NCI-H524 (cell line): ENCODE measurements around the gene UBAP1.
"Not testable (repeated sequence)": the region's sequence is repeated elsewhere in the genome, so short reads cannot be mapped to it uniquely, and the experiment has no call there.

ENCODE experiments used
- DNase-seq, 2 experiments: peaks; one replicate each; lab custom pipeline; 2025; lab: John Stamatoyannopoulos, UW

UBAP1 gene

DNA sequence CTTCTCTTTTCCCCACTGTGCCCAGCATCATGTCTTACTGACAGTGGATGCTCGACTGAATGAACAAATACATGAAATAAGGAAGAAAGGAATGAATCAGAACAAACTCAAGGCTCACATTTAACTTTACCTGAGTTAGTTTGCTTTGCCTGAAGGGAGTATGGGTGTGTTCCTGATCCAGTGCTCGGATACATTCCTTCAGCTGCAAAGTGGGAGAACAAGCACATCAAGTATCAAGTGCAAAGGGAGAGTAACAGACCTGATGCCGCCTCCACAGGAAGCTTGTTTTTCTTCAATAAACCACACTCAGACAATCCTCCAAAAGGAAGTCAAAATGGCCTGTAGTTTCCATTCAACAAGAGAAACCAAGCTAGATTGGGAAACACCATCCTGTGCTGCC, 84.1 kb downstream of the UBAP1 start:
- DNase-seq = no peak

DNA sequence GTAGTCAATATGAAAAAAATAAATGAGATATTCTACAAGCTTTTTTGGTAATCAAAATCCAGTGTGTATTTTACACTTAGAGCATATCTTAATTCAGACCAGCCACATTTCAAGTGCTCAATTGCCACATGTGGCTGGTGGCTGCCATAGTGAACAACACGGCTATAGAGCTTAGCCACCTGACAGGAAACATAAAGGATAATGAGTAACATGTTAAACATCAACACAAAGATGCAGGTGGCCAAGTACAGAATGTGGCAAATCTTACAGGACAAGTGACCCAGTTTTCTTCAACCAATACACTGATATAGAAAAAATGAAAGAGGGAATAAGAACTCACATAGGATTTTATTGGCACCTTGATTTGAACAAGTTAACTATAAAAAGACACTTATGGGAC, 88.8 kb downstream of the UBAP1 start:
- no peak for DNase-seq

DNA sequence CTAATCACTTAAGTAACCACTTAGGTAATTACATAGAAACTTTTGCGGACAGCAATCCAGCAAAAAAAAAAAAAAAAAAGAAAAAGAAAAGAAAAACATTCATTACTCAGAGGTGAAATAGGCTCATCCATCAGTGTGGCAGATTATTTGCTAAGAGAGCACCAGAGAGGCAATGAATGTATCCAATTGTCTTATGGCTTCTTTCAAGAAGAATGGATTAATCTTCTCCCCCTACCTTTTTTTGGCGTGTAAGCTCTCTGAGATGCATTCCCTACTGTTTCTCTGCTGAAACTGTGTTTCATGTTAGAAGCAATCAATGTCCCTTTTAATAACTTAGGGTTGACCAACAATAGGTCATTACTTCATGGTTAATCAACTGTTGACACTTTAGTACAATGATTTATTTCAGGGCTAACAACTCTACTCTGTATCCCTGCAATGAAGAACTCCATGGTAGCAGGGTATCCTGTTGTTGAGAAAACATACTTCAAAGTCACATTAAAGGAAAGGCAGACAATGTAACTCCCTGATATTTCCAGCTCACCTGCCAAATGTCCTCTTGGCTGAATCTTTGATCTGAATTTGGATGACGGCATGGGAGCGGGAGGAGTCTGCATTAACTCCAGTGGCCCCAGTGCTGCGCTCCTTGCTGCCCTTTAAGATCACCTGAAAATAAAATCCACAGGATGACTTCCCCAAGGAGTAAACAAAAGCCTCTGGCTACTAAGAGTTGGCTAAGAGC, 92.6 kb downstream of the UBAP1 start:
- no peak for DNase-seq

DNA sequence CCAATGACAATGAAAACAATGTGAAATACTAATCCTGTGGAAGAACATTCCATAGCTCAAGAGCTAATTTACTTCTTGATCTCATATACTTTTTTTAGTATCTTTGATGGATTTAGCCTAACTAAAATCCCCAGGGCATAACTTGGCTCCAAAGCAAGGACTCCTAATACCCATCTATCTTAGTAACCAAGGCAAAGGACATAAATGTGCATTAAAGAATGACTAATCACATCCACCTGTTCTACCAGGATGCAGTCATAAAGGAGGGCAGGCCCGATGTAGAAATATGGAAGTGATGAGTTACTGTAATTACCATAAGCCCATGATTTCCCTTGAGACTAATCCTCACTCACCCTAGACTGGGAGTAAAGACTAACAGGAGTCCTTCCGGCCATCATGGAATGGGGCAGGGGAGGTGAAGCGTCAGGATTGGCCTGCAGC, 93.3 kb downstream of the UBAP1 start:
- peak in 1 of 2 experiments; percentile 65 for DNase-seq

DNA sequence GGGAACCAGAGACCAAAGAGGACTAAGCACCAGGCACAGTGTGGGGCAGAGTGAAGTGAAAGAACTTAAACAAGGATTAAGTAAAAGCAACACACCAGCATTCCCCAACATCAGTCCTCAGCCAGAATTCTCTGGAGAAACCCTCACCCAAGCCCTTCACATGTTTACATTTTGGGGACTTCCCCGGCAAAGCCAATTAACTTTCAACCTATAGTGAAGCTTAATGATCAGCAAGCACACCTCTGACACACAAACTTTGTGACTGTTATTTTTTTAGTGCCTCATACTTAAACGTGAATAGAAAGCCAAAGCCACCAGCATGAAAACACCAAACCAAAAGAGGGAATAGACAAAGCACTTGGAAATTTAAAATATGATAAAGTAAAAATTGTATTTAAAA, 94.7 kb downstream of the UBAP1 start:
- not testable (repeated sequence) for DNase-seq

DNA sequence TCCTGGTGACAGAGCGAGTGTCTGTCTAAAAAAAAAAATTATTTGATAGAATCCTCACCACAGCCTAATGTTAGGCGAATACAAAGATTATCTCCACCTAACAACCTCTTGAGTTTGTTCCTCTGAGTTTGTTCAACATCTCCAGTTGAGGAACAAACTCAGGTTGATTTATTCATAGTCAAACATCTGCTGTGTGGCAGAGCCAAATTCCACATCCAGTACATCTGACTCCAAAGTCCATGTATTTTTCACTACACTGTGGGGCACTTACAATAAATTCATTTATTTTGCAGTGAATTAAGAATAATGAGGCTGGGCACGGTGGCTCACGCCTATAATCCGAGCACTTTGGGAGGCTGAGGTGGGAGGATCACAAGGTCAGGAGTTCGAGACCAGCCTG, 97.0 kb downstream of the UBAP1 start:
- DNase-seq = no peak

DNA sequence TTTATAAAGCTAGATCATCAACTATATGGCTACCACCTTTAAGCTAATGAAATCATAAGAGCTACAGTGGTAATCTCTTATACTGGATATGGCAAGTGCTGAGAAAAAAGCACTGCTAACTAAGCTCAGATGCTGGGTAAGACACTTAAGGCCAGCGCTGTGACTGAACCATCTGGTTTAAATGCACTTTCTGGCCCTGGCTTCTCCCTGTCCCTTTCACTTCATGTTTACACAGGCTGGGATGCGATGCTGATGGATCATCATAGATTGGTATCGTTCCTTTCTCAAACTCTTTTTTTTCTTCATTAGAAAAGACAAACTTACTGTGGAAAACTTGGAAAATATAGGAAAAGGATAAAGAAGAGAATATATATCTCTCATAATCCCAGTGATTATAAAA, 97.9 kb downstream of the UBAP1 start:
- DNase-seq = peak; percentile 25 to 73

DNA sequence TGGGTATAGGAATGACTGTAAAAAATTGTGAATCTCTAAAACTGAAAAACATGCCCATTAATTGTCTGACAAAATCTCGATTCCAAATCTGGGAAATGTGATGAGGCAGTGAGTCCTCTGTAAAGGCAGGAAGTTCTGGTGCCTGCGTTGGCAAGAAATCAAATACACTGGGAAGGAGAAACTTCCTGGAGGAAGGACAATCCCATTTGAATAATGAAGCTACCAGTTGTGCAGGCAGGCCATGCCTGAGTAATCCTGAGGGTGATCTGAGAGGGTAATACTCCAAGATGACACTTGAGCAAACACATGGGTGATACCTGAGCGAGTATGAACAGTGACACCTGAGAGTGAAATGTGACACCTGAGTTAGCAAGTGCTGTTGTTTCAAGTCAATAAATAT, 100.6 kb downstream of the UBAP1 start:
- peak in 1 of 2 experiments; percentile 9 for DNase-seq

DNA sequence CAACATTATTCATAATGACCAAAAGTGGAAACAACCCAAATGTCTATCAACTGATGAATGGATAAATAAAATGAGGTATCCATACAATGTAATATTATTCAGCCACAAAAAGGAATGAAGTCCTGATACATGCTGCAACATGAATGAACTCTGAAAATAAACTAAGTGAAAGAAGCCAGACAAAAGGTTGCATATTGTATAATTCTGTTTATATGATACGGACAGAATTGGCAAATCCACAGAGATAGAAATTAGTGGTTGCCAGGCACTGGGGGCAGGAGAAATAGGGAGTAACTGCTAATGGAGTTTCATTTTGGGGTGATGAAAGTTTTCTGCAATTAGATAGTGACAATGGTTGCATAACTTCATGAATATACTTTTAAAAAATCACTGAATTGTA, 103.3 kb downstream of the UBAP1 start:
- no peak for DNase-seq

DNA sequence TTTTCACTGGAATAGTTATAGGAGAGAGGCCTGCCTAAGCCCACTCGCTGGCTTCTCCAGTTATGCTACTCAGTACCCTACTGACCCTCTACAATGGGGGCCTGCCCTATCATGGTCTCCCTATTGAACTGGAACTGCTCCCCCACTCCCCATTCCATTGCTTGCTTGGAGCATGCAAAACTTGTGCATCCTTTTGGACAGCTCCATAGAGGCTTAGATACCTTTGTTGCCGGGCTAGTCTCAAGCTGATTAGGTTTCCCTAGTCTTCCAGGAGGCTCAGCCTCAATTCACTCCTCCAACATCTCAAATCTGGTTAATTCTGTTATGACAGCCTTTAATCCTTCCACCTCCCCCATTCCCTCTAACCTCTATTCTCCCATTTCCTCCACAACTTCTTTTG, 110.3 kb downstream of the UBAP1 start:
- DNase-seq = no peak

DNA sequence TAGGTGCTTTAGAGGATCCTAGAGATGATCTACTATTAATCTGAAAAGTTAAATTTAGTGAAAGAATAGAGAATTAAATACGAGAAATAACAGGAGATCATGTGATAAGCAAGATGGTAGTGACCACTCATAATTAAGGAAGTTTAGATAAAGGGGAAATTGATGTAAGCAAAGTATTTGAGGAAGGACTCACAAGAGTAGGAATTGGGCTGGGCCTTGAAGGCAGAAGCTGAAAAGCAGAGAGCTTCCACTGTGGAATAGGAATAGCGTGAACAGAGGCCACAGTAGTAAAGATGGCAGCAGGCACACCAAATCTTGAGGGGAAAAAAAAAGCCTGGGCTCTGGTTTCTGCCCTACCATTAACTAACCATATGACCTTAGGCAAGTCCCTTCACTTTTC, 112.2 kb downstream of the UBAP1 start:
- DNase-seq = no peak

DNA sequence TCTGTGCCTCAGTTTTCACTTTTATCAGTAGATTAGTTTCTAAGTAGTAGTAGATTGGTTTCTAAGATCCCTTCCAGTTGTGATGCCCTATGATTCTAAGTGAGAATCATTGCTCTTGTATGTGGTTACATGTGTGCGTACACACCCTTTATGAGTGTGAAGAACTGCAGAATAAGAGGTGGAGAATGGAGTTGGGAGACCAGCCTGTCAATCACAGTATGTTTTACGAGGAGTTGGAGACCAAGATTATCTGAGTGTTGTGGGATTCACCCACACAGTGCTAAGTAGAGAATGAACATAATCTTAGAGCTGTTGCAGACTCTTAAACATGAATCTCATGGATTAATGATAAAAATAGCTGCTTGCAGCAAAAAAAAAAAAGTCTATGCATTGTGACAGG, 112.6 kb downstream of the UBAP1 start:
- DNase-seq = no peak

DNA sequence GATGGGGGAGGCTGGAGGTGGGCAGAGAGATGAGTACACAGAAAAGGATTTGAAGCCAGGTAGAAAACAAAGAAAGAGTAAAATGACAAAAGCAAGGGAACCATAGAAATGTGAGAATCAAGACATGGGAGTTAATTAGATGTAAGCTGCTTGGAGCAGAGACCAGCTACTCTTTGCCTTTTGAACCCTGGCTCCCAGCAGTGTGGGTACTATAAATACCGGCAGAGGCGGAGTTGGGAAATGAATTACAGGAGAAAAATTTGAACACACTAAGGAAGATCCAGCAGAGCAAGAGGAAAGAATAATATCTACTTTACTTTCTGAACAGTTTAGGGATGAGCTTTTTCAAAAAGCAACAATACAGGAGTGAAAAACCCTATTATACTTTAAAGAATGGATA, 113.7 kb downstream of the UBAP1 start:
- DNase-seq = no peak

DNA sequence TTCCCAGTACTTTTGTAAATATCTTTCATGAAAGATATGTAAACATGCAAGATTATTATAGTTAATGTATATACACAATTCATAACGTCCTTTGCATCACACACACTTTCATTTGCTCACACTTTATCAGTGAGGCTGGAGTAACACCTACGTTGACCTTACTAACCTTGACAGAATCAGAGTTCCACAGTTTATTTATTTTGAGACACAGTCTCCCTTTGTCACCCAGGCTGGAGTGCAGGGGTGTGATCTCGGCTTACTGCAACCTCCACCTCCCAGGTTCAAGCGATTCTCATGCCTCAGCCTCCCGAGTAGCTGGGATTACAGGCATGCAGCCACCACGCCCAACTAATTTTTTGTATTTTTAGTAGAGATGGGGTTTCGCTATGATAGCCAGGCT, 122.2 kb downstream of the UBAP1 start:
- not testable (repeated sequence) for DNase-seq
